Mesothelial cell of epicardium (in vitro differentiated cells): ENCODE results near the gene PGGT1B. TPM values are rescaled to one million over a fixed set of nuclear protein-coding genes. Genes with fewer than 3 reads are reported as not detected.

Experiments used
- DNase-seq, 2 experiments: peaks; one replicate each; pipeline ENCODE4 v3.0.0; 2021; ENCODE audit warnings: low spot score in 2 of 2; ENCODE audit not compliant: unreplicated experiment in 2 of 2
- H3K27ac Mint-ChIP-seq: 2 replicates; pipeline ENCODE4 v1.8.0; 2021; ENCODE audit warnings: mixed read lengths
- H3K27me3 Mint-ChIP-seq: 2 replicates; pipeline ENCODE4 v1.8.0; 2021; ENCODE audit warnings: low read depth, mixed read lengths
- H3K36me3 Mint-ChIP-seq: 2 replicates; pipeline ENCODE4 v1.8.0; 2021; ENCODE audit warnings: mixed read lengths
- H3K4me1 Mint-ChIP-seq: 2 replicates; pipeline ENCODE4 v1.8.0; 2021; ENCODE audit warnings: mixed read lengths
- H3K4me3 Mint-ChIP-seq: 2 replicates; pipeline ENCODE4 v1.8.0; 2021; ENCODE audit warnings: mild to moderate bottlenecking, moderate library complexity, mixed read lengths
- H3K9me3 Mint-ChIP-seq: 2 replicates; pipeline ENCODE4 v1.8.0; 2021; ENCODE audit warnings: mixed read lengths
- total RNA-seq: library from RNA; stranded (reverse); gene quantifications from 3 replicates; pipeline ENCODE4 v1.2.1, GENCODE V29; 2021
- TF ChIP-seq, protein P1 (sequence below): fragments of 200-600 bp; sonication (generic); IDR thresholded peaks from one replicate; pipeline ENCODE4 v1.5.0; 2021; ENCODE audit warnings: antibody characterized with exemption; ENCODE audit not compliant: unreplicated experiment

Gene PGGT1B
- total RNA-seq, 1 donor from 2014 or later, result 40.3 TPM

DNA sequence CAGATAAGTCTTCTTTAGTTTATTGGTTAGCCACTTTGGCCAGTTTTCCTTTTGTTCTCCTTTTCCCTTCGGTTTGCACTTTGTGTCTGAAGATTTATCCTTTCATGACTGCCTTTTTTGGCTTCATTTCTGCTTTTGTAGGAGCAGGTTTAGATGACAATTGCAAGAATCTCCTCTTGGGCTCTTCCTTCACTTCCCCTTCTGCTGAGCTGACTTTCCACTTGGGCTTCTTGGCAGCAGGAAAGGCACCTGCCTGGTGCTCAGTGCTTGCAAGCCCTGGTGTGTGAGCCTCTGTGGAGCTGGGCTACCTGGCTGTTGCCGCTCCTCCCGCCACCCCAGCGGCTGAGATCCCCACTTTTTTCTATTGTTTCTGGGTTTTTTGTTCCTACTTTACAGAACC is 26.4 kb upstream of the PGGT1B start:
- H3K4me1 Mint-ChIP-seq, result peaks cover 4% of the 10 kb centered on the region
- no peak for DNase-seq
- no peak overlapping the region for H3K4me3 Mint-ChIP-seq
- H3K9me3 Mint-ChIP-seq, result peaks cover 26% of the 10 kb centered on the region
- TF ChIP-seq, protein P1, sequence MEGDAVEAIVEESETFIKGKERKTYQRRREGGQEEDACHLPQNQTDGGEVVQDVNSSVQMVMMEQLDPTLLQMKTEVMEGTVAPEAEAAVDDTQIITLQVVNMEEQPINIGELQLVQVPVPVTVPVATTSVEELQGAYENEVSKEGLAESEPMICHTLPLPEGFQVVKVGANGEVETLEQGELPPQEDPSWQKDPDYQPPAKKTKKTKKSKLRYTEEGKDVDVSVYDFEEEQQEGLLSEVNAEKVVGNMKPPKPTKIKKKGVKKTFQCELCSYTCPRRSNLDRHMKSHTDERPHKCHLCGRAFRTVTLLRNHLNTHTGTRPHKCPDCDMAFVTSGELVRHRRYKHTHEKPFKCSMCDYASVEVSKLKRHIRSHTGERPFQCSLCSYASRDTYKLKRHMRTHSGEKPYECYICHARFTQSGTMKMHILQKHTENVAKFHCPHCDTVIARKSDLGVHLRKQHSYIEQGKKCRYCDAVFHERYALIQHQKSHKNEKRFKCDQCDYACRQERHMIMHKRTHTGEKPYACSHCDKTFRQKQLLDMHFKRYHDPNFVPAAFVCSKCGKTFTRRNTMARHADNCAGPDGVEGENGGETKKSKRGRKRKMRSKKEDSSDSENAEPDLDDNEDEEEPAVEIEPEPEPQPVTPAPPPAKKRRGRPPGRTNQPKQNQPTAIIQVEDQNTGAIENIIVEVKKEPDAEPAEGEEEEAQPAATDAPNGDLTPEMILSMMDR, result no peak
- H3K27ac Mint-ChIP-seq, result no peak overlapping the region
- no peaks in the 10 kb centered on the region for H3K27me3 Mint-ChIP-seq
- H3K36me3 Mint-ChIP-seq, result peaks cover 9% of the 10 kb centered on the region

DNA sequence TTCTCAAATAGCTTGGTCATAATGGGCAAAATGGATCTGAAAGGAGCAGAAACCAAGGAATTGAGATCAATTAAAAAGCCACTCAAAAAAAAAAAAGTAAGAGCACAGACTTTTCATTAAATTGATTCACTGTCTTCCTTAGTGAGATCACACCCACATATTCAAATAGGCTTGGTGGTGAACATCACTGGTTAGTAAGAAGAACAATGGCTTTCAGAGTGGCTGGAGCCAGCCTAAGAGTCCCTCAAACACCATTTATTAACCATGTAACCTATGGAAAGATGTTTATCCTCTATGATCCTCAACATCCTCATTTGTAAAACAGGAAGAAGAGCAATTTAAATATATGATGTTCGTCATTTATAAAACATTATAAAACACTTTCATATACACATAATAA is 21.3 kb upstream of the PGGT1B start:
- DNase-seq, result no peak
- Mint-ChIP-seq H3K9me3 (no peaks in the 10 kb centered on the region), H3K4me1 (peaks cover 4% of the 10 kb centered on the region), H3K36me3 (peaks cover 2% of the 10 kb centered on the region), H3K27me3 (no peaks in the 10 kb centered on the region), H3K4me3 (no peak overlapping the region), H3K27ac (no peak overlapping the region)
- TF ChIP-seq, protein P1, result no peak

DNA sequence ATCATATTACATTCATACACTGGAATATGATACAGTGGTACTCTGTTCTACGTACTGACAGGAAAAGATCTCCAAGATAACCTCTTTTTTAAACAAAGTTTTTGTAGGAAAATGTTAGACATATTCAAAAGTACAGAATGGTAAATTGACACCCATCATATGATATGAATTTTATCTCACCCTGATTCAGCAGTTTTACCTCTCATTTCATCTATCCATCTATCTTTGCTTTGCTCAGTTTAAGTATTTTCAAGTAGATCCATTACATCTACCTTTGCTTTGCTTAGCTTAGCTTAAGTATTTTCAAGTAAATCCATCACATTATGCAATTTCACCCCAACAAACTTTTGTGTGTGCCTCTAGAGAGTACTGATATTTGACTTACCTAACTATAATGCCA is 19.5 kb upstream of the PGGT1B start:
- no peak for DNase-seq
- no peak overlapping the region for H3K4me3 Mint-ChIP-seq
- H3K27me3 Mint-ChIP-seq, result no peaks in the 10 kb centered on the region
- H3K27ac Mint-ChIP-seq, result no peak overlapping the region
- H3K4me1 Mint-ChIP-seq, result peaks cover 4% of the 10 kb centered on the region
- H3K36me3 Mint-ChIP-seq, result peaks cover 2% of the 10 kb centered on the region
- no peaks in the 10 kb centered on the region for H3K9me3 Mint-ChIP-seq
- TF ChIP-seq, protein P1, result no peak

DNA sequence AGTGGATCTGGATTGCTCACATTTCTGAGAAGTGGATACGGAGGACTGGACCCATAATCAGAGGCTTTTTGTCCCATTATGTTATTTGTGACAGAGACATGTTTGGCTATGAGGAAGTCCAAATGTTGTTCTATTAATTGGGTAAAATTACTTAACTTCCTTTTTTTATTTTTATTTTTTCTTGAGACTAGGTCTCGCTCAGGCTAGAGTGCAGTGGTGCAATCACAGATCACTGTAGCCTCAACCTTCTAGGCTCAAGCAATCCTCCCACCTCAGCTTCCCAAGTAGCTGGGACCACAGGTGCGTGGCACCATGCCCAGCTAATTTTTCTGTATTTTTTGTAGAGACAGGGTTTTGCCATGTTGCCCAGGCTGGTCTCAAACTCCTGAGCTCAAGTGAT is 11.9 kb upstream of the PGGT1B start:
- H3K36me3 Mint-ChIP-seq, result peaks cover 8% of the 10 kb centered on the region
- H3K4me3 Mint-ChIP-seq, result no peak overlapping the region
- TF ChIP-seq, protein P1, result no peak
- DNase-seq, result no peak
- H3K4me1 Mint-ChIP-seq, result no peaks in the 10 kb centered on the region
- no peaks in the 10 kb centered on the region for H3K27me3 Mint-ChIP-seq
- H3K27ac Mint-ChIP-seq, result no peak overlapping the region
- no peaks in the 10 kb centered on the region for H3K9me3 Mint-ChIP-seq

DNA sequence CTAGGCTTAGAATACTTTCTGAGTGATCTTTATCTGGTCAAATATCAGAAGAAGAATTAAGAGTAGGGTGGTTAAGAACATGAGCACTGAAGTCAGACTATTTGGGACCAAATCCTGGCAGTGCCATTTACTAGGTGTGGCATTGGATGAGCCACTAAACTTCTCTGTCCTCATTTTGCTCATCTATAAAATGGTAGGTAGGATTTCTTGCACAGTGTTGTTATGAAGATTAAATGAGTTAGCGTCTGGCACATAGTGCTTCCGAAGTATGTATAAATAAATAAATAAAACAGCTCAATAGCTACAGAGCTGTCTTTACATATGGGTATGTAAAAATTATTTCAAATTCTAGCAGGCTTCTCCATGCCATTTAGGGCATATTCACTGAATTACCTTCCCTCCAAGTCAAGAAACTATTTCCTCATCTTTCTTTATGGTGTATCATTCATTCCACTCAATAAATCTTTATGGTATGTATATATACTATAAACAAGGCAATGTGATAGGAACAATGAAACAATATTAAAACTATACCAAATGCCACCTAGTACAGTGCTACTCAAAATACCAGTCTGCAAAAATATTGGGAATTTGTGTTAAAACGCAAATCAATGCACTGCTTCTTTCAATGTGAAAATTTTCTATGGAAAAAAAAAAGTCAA is 9.8 kb upstream of the PGGT1B start:
- Mint-ChIP-seq H3K27me3 (no peaks in the 10 kb centered on the region), H3K4me1 (no peaks in the 10 kb centered on the region)

More for the DNA sequence above, 9.8 kb upstream of the PGGT1B start:
- Mint-ChIP-seq H3K27ac (no peak overlapping the region), H3K4me3 (no peak overlapping the region), H3K36me3 (peaks cover 8% of the 10 kb centered on the region), H3K9me3 (no peaks in the 10 kb centered on the region)
- DNase-seq, result no peak
- TF ChIP-seq, protein P1, result no peak
